ENCODE results near the gene ZFP57.

DNA sequence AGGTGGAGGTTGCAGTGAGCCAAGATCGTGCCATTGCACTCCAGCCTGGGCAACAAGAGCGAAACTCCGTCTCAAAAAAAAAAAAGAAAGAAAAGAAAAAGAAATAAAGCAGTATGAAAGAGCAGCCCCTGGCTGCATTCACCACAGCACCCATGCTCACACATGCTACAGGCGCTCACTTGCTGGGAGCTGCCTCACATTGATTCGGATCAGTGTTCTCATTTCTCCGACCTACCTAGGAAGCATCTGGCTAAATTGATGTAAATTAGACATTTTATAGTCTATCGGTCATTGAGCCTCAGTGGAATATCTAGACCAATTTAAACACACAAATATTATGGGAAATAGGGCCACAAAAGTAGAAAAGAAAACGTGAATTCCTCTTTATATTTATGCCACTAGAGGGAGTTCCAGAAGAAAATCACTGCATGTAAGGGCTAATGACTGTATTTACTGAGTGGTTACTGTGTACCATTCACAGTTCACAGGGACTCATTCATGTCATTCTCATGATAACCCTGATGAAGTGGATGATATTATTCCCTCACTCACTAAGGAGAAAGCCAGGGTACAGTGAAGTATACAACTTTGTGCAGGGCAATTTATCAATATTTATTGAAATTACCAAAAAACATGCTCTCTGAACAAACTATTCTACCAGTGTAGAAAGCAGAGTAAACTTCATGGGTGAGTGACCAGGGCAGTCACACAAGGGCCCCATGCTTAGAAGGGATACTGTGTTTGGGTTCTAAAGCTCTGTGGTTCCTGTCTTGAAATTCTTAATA lies 29.3 kb downstream of the ZFP57 start:
- TF ChIP-seq, protein P1, sequence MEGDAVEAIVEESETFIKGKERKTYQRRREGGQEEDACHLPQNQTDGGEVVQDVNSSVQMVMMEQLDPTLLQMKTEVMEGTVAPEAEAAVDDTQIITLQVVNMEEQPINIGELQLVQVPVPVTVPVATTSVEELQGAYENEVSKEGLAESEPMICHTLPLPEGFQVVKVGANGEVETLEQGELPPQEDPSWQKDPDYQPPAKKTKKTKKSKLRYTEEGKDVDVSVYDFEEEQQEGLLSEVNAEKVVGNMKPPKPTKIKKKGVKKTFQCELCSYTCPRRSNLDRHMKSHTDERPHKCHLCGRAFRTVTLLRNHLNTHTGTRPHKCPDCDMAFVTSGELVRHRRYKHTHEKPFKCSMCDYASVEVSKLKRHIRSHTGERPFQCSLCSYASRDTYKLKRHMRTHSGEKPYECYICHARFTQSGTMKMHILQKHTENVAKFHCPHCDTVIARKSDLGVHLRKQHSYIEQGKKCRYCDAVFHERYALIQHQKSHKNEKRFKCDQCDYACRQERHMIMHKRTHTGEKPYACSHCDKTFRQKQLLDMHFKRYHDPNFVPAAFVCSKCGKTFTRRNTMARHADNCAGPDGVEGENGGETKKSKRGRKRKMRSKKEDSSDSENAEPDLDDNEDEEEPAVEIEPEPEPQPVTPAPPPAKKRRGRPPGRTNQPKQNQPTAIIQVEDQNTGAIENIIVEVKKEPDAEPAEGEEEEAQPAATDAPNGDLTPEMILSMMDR (IDR thresholded peaks at IDR 0.05): peak; percentile 40 to 58 (median 57)
- TF ChIP-seq POLR2AphosphoS5 (IDR thresholded peaks at IDR 0.05): no peak
